AG10803 (cell line): ENCODE results near the gene FER1L5.

ENCODE experiments used
- DNase-seq: peaks from one replicate; pipeline ENCODE4 v3.0.0; 2010; ENCODE audit warnings: low read depth
- H3K4me3 ChIP-seq: 2 replicates; pipeline ENCODE4 v1.5.1; 2011; ENCODE audit warnings: mild to moderate bottlenecking, low read length, control low read depth
- CTCF ChIP-seq: conservative IDR thresholded peaks from 2 replicates; pipeline ENCODE4 v1.5.1; 2011; ENCODE audit warnings: mild to moderate bottlenecking, low read length, control low read depth, inconsistent platforms

Gene FER1L5

GRCh38 chr2:96687266-96687665 is 44.7 kb downstream of the FER1L5 start:
- TF ChIP-seq CTCF = no peak
- H3K4me3 ChIP-seq = no peak overlapping the region
- DNase-seq = no peak

GRCh38 chr2:96687711-96688640 is 45.4 kb downstream of the FER1L5 start:
- DNase-seq = no peak
- no peak overlapping the region for H3K4me3 ChIP-seq
- no peak for TF ChIP-seq CTCF

- no peak overlapping the region for H3K4me3 ChIP-seq
- TF ChIP-seq CTCF = no peak
- no peak for DNase-seq
These were observed 46.3 kb downstream of the FER1L5 start for GRCh38 chr2:96688649-96689430.

GRCh38 chr2:96689431-96689991 is 46.9 kb downstream of the FER1L5 start:
- TF ChIP-seq CTCF = no peak
- no peak for DNase-seq
- H3K4me3 ChIP-seq = no peak overlapping the region

GRCh38 chr2:96690306-96691021 is 47.9 kb downstream of the FER1L5 start:
- no peak overlapping the region for H3K4me3 ChIP-seq
- no peak for TF ChIP-seq CTCF
- DNase-seq = no peak

- no peak for TF ChIP-seq CTCF
- no peak for DNase-seq
- H3K4me3 ChIP-seq = no peak overlapping the region
These were observed 48.6 kb downstream of the FER1L5 start for GRCh38 chr2:96691022-96691612.
